ENCODE measurements around the gene FIBCD1. TPM values are rescaled to one million over a fixed set of nuclear protein-coding genes. Genes with fewer than 3 reads are reported as not detected.

Gene FIBCD1
- total and polyA plus RNA-seq, 2 of the 8 experiments (the other 6 are each of a cell fraction or from before 2014, with no cell fraction given) = 6.1 to 8.8 TPM

GRCh38 chr9:130975932-130976841 lies 37.1 kb upstream of the FIBCD1 start (continued):
- TF ChIP-seq EZH2 (IDR thresholded peaks at IDR 0.05; ENCODE audit: low read depth, low read length, severe bottlenecking) = no peak
- TF ChIP-seq JUN (IDR thresholded peaks at IDR 0.05; ENCODE audit: low read depth, low read length) = no peak
